ENCODE measurements around the gene EFNA2. TPM values are rescaled to one million over a fixed set of nuclear protein-coding genes. Genes with fewer than 3 reads are reported as not detected.
"Not testable (repeated sequence)": the region's sequence is repeated elsewhere in the genome, so short reads cannot be mapped to it uniquely, and the experiment has no call there.

Gene EFNA2
- total and polyA plus RNA-seq, 8 donors: 0.15 to 21.1 (median 0.55) TPM; not detected in 5

DNA sequence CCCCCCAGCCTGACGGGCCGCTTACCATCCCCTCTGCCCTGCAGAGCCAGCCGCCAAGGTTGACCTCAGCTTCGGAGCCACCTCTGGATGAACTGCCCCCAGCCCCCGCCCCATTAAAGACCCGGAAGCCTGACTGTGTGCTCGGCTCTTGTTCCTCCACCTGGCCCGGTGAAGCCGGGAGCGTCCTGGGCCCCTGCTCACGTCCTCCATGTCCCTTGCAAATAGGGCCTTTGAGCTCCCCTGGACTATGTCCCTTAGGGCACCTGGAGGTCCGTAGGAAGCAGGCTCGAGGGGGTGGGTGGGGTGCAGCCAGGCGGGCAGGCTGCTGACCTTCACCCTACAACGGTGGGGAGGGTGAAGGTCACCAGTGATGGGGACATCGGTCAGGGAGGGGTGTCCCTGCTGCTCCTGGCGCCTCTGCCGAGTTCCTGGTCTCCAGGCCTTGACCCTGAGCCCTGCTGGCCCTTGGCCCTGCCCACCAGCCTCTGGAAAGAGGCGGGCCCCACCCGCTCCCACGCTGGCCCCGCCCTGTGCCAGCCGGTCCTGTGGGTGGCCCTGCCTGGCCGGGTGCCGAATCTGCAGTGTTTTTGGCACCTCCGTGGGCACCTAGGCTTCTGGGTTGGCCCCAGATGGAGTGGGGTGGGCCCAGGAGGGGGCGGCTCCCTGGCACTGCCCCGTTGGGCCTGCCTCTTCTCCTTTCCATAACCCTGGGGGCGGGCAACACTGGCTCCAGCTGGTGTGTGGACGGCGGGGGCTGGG, 40.8 kb upstream of the EFNA2 start:
- Histone ChIP-seq H3K4me3 (peak overlapping the region; percentile 1 to 84 (median 20)), H3K27ac (peak overlapping the region; percentile 80 to 100 (median 95))

DNA sequence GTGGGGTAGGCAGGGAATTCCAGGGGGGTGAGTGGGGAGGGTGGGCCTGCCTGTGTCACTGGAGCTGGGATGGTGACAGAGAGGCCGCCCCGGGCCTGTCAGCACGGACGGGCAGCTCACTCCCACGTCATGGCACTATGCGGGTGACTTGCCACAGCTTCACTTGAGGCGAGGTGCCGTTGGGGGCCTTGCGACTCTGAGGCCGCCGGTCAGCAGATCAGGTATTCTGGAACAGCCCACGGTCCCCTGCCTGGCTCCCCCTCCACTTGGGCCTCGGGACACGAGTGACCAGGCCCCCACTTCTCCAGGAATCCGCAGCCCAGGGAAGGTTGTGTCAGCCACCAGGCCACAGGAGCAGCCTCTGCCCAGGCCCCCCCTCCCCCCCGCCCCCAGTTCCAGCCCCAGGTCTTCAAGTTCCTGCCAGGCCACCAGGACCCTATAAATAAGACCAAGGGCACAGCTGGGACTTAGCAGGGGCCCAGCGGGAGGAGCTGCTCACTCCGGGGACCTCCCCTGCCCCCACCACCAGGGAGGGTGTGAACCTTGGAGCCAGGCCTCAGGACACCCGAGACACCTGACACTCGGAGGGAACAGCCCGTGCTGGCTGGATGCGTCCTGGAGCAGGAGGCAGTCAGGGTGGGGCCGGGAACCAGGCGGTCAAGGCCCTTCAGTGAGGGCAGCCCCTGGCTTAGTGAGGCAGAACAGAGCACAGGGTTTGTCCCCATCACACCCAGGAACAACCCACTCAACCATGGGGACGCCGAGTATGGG, 40.0 kb upstream of the EFNA2 start:
- WGBS, 5 donors: 53 to 59% (median 59%) methylated on average over 10 to 26 of the region's 26 CpGs

More for the DNA sequence above, 40.8 kb upstream of the EFNA2 start:
- TF ChIP-seq POLR2AphosphoS5 (IDR thresholded peaks at IDR 0.05) (peak in 1 of 3 donors; percentile 66), POLR2A (IDR thresholded peaks at IDR 0.05) (no peak)
- TF ChIP-seq, protein P1, sequence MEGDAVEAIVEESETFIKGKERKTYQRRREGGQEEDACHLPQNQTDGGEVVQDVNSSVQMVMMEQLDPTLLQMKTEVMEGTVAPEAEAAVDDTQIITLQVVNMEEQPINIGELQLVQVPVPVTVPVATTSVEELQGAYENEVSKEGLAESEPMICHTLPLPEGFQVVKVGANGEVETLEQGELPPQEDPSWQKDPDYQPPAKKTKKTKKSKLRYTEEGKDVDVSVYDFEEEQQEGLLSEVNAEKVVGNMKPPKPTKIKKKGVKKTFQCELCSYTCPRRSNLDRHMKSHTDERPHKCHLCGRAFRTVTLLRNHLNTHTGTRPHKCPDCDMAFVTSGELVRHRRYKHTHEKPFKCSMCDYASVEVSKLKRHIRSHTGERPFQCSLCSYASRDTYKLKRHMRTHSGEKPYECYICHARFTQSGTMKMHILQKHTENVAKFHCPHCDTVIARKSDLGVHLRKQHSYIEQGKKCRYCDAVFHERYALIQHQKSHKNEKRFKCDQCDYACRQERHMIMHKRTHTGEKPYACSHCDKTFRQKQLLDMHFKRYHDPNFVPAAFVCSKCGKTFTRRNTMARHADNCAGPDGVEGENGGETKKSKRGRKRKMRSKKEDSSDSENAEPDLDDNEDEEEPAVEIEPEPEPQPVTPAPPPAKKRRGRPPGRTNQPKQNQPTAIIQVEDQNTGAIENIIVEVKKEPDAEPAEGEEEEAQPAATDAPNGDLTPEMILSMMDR (IDR thresholded peaks at IDR 0.05): no peak
- H3K36me3 ChIP-seq: peaks cover 0 to 5% (median 0%) of the 10 kb centered on the region in 4 donors
- peak; percentile 70 to 88 for DNase-seq
- H3K27me3 ChIP-seq: no peaks in the 10 kb centered on the region
- H3K9me3 ChIP-seq: no peaks in the 10 kb centered on the region
- peaks cover 66 to 79% (median 78%) of the 10 kb centered on the region in 4 donors for H3K4me1 ChIP-seq
- intact Hi-C loops (cut with DNase I; ENCODE audit: low total_unique reads): loop anchor here (2.0 kb wide), 1 partner anchor 22 kb away; no protein-coding TSS in a partner anchor
- WGBS, 5 donors: 2 to 31% (median 10%) methylated on average over 8 to 31 of the region's 31 CpGs

DNA sequence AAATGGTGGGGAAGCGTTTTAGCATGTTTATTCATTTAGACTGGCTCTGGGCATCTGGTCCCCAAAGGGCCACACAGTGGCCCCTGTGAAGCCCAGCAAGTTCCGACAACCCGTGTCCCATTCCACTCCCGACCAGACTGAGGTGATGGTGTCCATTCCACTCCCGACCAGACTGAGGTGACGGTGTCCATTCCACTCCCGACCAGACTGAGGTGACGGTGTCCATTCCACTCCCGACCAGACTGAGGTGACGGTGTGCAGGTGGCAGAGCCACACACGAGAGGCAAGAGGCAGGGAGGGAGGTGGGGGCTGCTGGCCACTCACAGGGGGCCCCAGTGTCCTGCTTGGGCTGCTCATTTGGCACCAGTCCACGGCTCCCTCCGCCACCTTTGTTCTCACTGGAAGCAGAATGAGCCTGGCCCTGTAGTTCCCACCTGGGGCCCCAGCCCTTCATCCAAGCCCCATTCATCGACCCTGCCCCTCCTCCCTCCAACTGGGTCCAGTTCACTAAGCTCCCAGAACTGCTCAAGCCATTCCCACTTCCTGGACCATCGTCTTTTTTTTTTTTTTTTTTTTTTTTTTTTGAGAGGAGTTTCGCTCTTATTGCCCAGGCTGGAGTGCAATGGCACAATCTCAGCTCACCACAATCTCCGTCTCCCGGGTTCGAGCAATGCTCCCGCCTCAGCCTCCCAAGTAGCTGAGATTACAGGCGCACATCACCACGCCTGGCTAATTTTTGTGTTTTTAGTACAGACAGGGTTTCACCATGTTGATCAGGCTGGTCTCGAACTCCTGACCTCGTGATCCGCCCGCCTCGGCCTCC, 39.2 kb upstream of the EFNA2 start:
- Histone ChIP-seq H3K27ac (peak overlapping the region; percentile 13 to 100 (median 95)), H3K4me1 (peaks cover 56 to 69% (median 67%) of the 10 kb centered on the region in 4 donors)
- not testable (repeated sequence) for H3K4me3 ChIP-seq

More for the DNA sequence above, 40.0 kb upstream of the EFNA2 start:
- DNase-seq: peak; percentile 69 to 74
- TF ChIP-seq, protein P1 (IDR thresholded peaks at IDR 0.05): no peak
- TF ChIP-seq EP300 (IDR thresholded peaks at IDR 0.05): peak; percentile 80
- TF ChIP-seq POLR2AphosphoS5 (IDR thresholded peaks at IDR 0.05): peak; percentile 31 to 60 (median 50)
- Histone ChIP-seq H3K27me3 (no peaks in the 10 kb centered on the region), H3K4me1 (peaks cover 62 to 71% (median 71%) of the 10 kb centered on the region in 4 donors), H3K36me3 (peaks cover 0 to 10% (median 4%) of the 10 kb centered on the region in 4 donors), H3K27ac (peak overlapping the region; percentile 80 to 100 (median 95)), H3K4me3 (peak overlapping the region in 3 of 4 donors; percentile 12 to 84 (median 28)), H3K9me3 (no peaks in the 10 kb centered on the region)
- intact Hi-C loops (cut with DNase I; ENCODE audit: low total_unique reads): loop anchor here (2.0 kb wide), 1 partner anchor 21 kb away; no protein-coding TSS in a partner anchor

DNA sequence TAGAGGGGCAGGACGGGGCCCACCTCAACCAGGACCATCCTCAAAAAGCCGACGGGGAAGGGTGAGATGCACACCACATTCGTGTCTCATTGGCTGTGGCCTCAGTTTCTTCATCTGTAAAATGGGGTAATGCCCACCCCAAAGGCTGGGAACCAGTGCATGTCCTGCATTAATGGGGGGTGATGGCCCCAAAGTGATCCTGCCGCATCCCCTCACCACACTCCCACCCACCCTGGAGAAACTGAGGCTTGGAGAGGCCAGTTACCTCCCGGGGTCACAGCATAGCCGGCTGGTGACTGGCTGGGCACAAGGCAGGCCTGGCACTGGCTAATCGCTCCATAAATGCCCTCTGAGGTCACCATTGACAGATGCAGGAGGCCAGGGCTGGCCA, 37.9 kb upstream of the EFNA2 start:
- peak overlapping the region; percentile 95 to 100 (median 100) for H3K27ac ChIP-seq
- no peaks in the 10 kb centered on the region for H3K27me3 ChIP-seq
- 51 to 78% (median 60%) methylated on average over 5 to 8 of the region's 8 CpGs for WGBS, 5 donors
- intact Hi-C loops (cut with DNase I; ENCODE audit: low total_unique reads): no loop called here
- H3K4me3 ChIP-seq: peak overlapping the region; percentile 68 to 94 (median 84)
- peaks cover 60 to 74% (median 66%) of the 10 kb centered on the region in 4 donors for H3K4me1 ChIP-seq
- TF ChIP-seq EP300 (IDR thresholded peaks at IDR 0.05) (no peak), POLR2A (IDR thresholded peaks at IDR 0.05) (no peak), POLR2AphosphoS5 (IDR thresholded peaks at IDR 0.05) (no peak)
- TF ChIP-seq, protein P1 (IDR thresholded peaks at IDR 0.05): no peak
- no peaks in the 10 kb centered on the region for H3K9me3 ChIP-seq
- H3K36me3 ChIP-seq: peaks cover 9 to 25% (median 15%) of the 10 kb centered on the region in 4 donors
- DNase-seq: no peak

More for the DNA sequence above, 39.2 kb upstream of the EFNA2 start:
- intact Hi-C loops (cut with DNase I; ENCODE audit: low total_unique reads); H3K9me3 ChIP-seq; H3K27me3 ChIP-seq: not testable (repeated sequence)
- peak in 1 of 2 donors; percentile 82 for DNase-seq
- WGBS, 5 donors: 68 to 75% (median 74%) methylated on average over 22 to 27 of the region's 27 CpGs
- peaks cover 2 to 18% (median 10%) of the 10 kb centered on the region in 4 donors for H3K36me3 ChIP-seq

All from stomach (tissue), 9 donors.